GM12878 (cell line): ENCODE results near the gene HSF4. TPM values are rescaled to one million over a fixed set of nuclear protein-coding genes. Genes with fewer than 3 reads are reported as not detected.

Experiments
- CBX3 ChIP-seq: fragments of 200-600 bp; sonication (generic); IDR thresholded peaks from 2 replicates; pipeline ENCODE4 v1.6.1; 2016; ENCODE audit warnings: low read depth, borderline replicate concordance
- CHD1 ChIP-seq: IDR thresholded peaks from 2 replicates; pipeline ENCODE4 v1.6.1; 2012; ENCODE audit warnings: low read depth, low read length, improper control_type of control experiment
- EP300 ChIP-seq, 2 experiments: fragments of 150-350 bp in 1 of 2; IDR thresholded peaks; 2 replicates each; pipeline ENCODE4 v1.6.1; 2011 to 2012; ENCODE audit warnings: low read depth in 2 of 2, low read length in 2 of 2, borderline replicate concordance in 1 of 2, improper control_type of control experiment in 1 of 2, inconsistent platforms in 1 of 2; ENCODE audit not compliant: control insufficient read depth in 1 of 2
- ESRRA ChIP-seq: IDR thresholded peaks from 2 replicates; pipeline ENCODE4 v1.6.1; 2012; ENCODE audit warnings: mild to moderate bottlenecking, low read length, improper control_type of control experiment
- EZH2 ChIP-seq: IDR thresholded peaks from 2 replicates; pipeline ENCODE4 v1.6.1; 2012; ENCODE audit warnings: low read depth, mild to moderate bottlenecking, control low read depth, inconsistent platforms, low read length, borderline replicate concordance; ENCODE audit not compliant: control insufficient read depth
- GABPA ChIP-seq: IDR thresholded peaks from 2 replicates; pipeline ENCODE4 v1.6.1; 2014; ENCODE audit warnings: antibody characterized with exemption, low read depth, mild to moderate bottlenecking, inconsistent platforms
- JUND ChIP-seq: IDR thresholded peaks from 2 replicates; pipeline ENCODE4 v1.6.1; 2012; ENCODE audit warnings: low read depth, mild to moderate bottlenecking, low read length, improper control_type of control experiment, moderate library complexity
- MLLT1 ChIP-seq: fragments of 450-650 bp; IDR thresholded peaks from 2 replicates; pipeline ENCODE4 v1.6.1; 2016; ENCODE audit warnings: mild to moderate bottlenecking
- NR2F1 ChIP-seq: fragments of 450-650 bp; conservative IDR thresholded peaks from 2 replicates; pipeline ENCODE4 v1.6.1; 2017; ENCODE audit warnings: mild to moderate bottlenecking
- PRDM15 ChIP-seq: fragments of 450-650 bp; formaldehyde crosslinking; IDR thresholded peaks from 2 replicates; pipeline ENCODE4 v1.4.0; 2020; ENCODE audit warnings: mild to moderate bottlenecking, moderate library complexity
- TCF3 ChIP-seq: IDR thresholded peaks from 2 replicates; pipeline ENCODE4 v1.6.1; 2012; ENCODE audit warnings: low read depth, mild to moderate bottlenecking, low read length, borderline replicate concordance; ENCODE audit not compliant: insufficient read depth
- YY1 ChIP-seq: IDR thresholded peaks from 2 replicates; pipeline ENCODE4 v1.6.1; 2011; ENCODE audit warnings: low read depth, mild to moderate bottlenecking, low read length
- ZNF384 ChIP-seq: IDR thresholded peaks from 2 replicates; pipeline ENCODE4 v1.6.1; 2012; ENCODE audit warnings: low read depth, mild to moderate bottlenecking, low read length, improper control_type of control experiment, borderline replicate concordance
- ZNF592 ChIP-seq: fragments of 450-650 bp; IDR thresholded peaks from 2 replicates; pipeline ENCODE4 v1.6.1; 2017; ENCODE audit warnings: mild to moderate bottlenecking, moderate library complexity
- polyA plus RNA-seq, 11 experiments: library from polyadenylated mRNA; depleted of rRNA in 4 of 11; unstranded in 6 of 11; stranded (reverse) in 5 of 11; fragments of >200 nt; fragmentation: Nextera tagmentation in 4 of 11; fragmentation: Illumina TruSeq in 1 of 11; extraction: Ambion mirVana in 4 of 11; extraction: Trizol in 1 of 11; gene quantifications; 1 replicate in 1 of 11; 2 replicates in 10 of 11; pipeline versions ENCODE4 v1.2.1 to v1.2.3, GENCODE V29; 2011 to 2016; ENCODE audit warnings: inconsistent platforms in 2 of 11, missing spikeins in 2 of 11, low read depth in 1 of 11
- total RNA-seq, 4 experiments: library from RNA; depleted of rRNA in 3 of 4; stranded (reverse); fragments of >200 nt in 3 of 4; fragmentation: Illumina TruSeq in 1 of 4; extraction: Trizol in 1 of 4; gene quantifications; 2 replicates each; pipeline versions ENCODE4 v1.2.1 to v1.2.3, GENCODE V29; 2013 to 2021
- TF ChIP-seq, protein P1 (sequence below): fragments of 450-650 bp; IDR thresholded peaks from 2 replicates; pipeline ENCODE4 v1.6.1; 2017; ENCODE audit warnings: mild to moderate bottlenecking, moderate library complexity

The HSF4 gene
- total and polyA plus RNA-seq, 10 of the 15 experiments (the other 5 are each of a cell fraction or from before 2014, with no cell fraction given) = 0.31 to 9.9 (median 2.6) TPM; not detected in 1

DNA sequence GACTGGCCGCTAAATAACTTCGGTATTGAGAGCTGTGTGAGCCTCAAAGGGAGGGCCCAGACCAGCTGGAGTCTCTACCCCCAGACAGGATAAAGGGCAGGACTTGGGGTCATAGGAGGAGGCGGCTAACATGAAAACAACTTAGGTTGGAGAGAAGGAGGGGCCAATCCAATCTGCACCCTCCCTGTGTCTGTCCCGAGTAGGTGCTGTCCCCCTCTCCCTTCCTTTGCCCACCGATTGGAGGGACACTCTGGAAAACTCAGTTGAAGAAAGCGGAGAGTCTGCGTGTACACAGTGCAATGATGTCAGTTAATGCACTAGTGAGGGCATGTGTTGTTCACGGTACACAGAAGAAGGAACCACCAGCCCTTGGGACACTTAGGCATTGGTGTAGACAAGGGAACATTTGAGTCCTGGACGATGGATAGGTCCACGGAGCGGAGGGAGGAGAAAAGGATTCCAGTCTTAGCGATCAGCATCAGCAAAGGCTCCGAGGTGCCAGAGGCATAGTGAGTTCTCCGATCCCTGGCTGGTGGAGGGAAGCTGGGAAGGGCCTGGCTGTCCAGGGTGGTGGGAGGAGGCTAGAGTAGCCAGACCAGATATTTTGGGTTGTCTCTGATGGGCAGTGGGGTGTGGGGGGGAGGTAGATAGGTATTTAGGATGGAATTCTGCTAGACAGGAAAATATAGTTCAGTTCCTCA lies 6.6 kb downstream of the HSF4 start (continued):
- TF ChIP-seq YY1 (no peak), NR2F1 (peak; percentile 56; the same call in 1 of the 2 replicates), ZNF384 (no peak), EP300 (IDR thresholded peaks at IDR 0.05; ENCODE audit: borderline replicate concordance in 1 of 2, control insufficient read depth in 1 of 2, low read depth in 2 of 2, low read length in 2 of 2) (no peak), ZNF592 (no peak), TCF3 (no peak), JUND (no peak), ESRRA (no peak), PRDM15 (CRISPR knock-in tag) (no peak), MLLT1 (peak; percentile 97), EZH2 (no peak), CHD1 (no peak), GABPA (no peak), CBX3 (no peak)
- TF ChIP-seq, protein P1, sequence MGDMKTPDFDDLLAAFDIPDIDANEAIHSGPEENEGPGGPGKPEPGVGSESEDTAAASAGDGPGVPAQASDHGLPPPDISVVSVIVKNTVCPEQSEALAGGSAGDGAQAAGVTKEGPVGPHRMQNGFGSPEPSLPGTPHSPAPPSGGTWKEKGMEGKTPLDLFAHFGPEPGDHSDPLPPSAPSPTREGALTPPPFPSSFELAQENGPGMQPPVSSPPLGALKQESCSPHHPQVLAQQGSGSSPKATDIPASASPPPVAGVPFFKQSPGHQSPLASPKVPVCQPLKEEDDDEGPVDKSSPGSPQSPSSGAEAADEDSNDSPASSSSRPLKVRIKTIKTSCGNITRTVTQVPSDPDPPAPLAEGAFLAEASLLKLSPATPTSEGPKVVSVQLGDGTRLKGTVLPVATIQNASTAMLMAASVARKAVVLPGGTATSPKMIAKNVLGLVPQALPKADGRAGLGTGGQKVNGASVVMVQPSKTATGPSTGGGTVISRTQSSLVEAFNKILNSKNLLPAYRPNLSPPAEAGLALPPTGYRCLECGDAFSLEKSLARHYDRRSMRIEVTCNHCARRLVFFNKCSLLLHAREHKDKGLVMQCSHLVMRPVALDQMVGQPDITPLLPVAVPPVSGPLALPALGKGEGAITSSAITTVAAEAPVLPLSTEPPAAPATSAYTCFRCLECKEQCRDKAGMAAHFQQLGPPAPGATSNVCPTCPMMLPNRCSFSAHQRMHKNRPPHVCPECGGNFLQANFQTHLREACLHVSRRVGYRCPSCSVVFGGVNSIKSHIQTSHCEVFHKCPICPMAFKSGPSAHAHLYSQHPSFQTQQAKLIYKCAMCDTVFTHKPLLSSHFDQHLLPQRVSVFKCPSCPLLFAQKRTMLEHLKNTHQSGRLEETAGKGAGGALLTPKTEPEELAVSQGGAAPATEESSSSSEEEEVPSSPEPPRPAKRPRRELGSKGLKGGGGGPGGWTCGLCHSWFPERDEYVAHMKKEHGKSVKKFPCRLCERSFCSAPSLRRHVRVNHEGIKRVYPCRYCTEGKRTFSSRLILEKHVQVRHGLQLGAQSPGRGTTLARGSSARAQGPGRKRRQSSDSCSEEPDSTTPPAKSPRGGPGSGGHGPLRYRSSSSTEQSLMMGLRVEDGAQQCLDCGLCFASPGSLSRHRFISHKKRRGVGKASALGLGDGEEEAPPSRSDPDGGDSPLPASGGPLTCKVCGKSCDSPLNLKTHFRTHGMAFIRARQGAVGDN = 0 out of 2 replicates have a peak, but pooled peaks have one; percentile 47
